Small intestine (tissue), 7 donors: ENCODE measurements around the gene DYNLRB1. TPM values are rescaled to one million over a fixed set of nuclear protein-coding genes. Genes with fewer than 3 reads are reported as not detected.

Source experiments
- DNase-seq, 2 donors: peaks; one replicate each; pipeline versions ENCODE4 v3.0.0 to v3.0.0-alpha.2; 2013
- FAIRE-seq: peaks from 2 replicates; lab custom pipeline; 2012; peaks lifted over from hg19 to GRCh38; lab: Jason Lieb, UNC
- H3K27ac ChIP-seq, 3 donors: one replicate each; pipeline ENCODE4 v1.5.1; 2013; ENCODE audit warnings: low read length in 2 of 3, mild to moderate bottlenecking in 2 of 3, control low read depth in 1 of 3, inconsistent platforms in 1 of 3, low read depth in 1 of 3, moderate library complexity in 1 of 3
- H3K27me3 ChIP-seq, 3 donors: one replicate each; pipeline ENCODE4 v1.6.1; 2013; ENCODE audit warnings: low read length in 3 of 3, inconsistent platforms in 1 of 3; ENCODE audit not compliant: control insufficient read depth in 3 of 3, insufficient read depth in 3 of 3
- H3K36me3 ChIP-seq, 3 donors: one replicate each; pipeline ENCODE4 v1.6.1; 2013; ENCODE audit warnings: low read length in 3 of 3, inconsistent platforms in 1 of 3, low read depth in 1 of 3, mild to moderate bottlenecking in 1 of 3, moderate library complexity in 1 of 3; ENCODE audit not compliant: control insufficient read depth in 3 of 3, insufficient read depth in 2 of 3
- H3K4me1 ChIP-seq, 3 donors: one replicate each; pipeline ENCODE4 v1.6.1; 2013; ENCODE audit warnings: low read length in 2 of 3, inconsistent platforms in 1 of 3, low read depth in 1 of 3, mild to moderate bottlenecking in 1 of 3, moderate library complexity in 1 of 3; ENCODE audit not compliant: control insufficient read depth in 3 of 3, insufficient read depth in 2 of 3
- H3K4me3 ChIP-seq, 3 donors: one replicate each; pipeline ENCODE4 v1.5.1; 2013; ENCODE audit warnings: low read length in 3 of 3, control low read depth in 1 of 3, inconsistent platforms in 1 of 3, low read depth in 1 of 3, mild to moderate bottlenecking in 1 of 3, moderate library complexity in 1 of 3
- H3K9me3 ChIP-seq, 2 donors: one replicate each; pipeline ENCODE4 v1.6.1; 2013; ENCODE audit warnings: low read depth in 1 of 2, low read length in 1 of 2; ENCODE audit not compliant: control insufficient read depth in 2 of 2, insufficient read depth in 1 of 2
- WGBS, 3 donors: extraction: QIAGEN DNeasy Blood & Tissue Kit; methylation state at CpG; one replicate each; pipeline ENCODE4 v1.1.7; 2013; 5-methylcytosine and 5-hydroxymethylcytosine counted together
- polyA plus RNA-seq, 4 donors: library from polyadenylated mRNA; stranded (reverse) in 3 of 4; unstranded in 1 of 4; fragments of 200-250 nt in 3 of 4; fragments of 120-200 nt in 1 of 4; gene quantifications; one replicate each; pipeline versions ENCODE4 v1.2.1 to v1.2.3, GENCODE V29; 2013
- donor health status: healthy with polysubstance abuse.
- donor health status: control.
- donor health status: control.
- donor health status: Bipolar disorder and iron deficiency.
- donor health status: healthy.

DYNLRB1 gene
- polyA plus RNA-seq, 4 donors, result 147 to 306 (median 213) TPM

- Histone ChIP-seq H3K27me3 (no peaks in the 10 kb centered on the region), H3K4me1 (peaks cover 0 to 15% (median 0%) of the 10 kb centered on the region in 3 donors), H3K27ac (no peak overlapping the region), H3K9me3 (no peaks in the 10 kb centered on the region), H3K4me3 (no peak overlapping the region), H3K36me3 (peaks cover 0 to 55% (median 0%) of the 10 kb centered on the region in 3 donors)
- FAIRE-seq, result no peak
- 71 to 78% (median 77%) methylated on average over 4 of the region's 4 CpGs for WGBS, 3 donors
- no peak for DNase-seq
These were observed 66.0 kb downstream of the DYNLRB1 start for GRCh38 chr20:34582221-34582620.

- Histone ChIP-seq H3K4me1 (peaks cover 0 to 15% (median 0%) of the 10 kb centered on the region in 3 donors), H3K27ac (no peak overlapping the region), H3K36me3 (peaks cover 0 to 56% (median 0%) of the 10 kb centered on the region in 3 donors), H3K9me3 (no peaks in the 10 kb centered on the region), H3K4me3 (no peak overlapping the region), H3K27me3 (no peaks in the 10 kb centered on the region)
- DNase-seq (peak in 1 of 2 donors; percentile 60), FAIRE-seq (no peak)
- WGBS, 3 donors, result 77 to 85% (median 78%) methylated on average over 4 of the region's 4 CpGs
These were observed 66.7 kb downstream of the DYNLRB1 start for GRCh38 chr20:34582911-34583310.

GRCh38 chr20:34583544-34583943, 67.3 kb downstream of the DYNLRB1 start:
- WGBS, 3 donors, result 85 to 89% (median 88%) methylated on average over 6 of the region's 6 CpGs
- DNase-seq (no peak), FAIRE-seq (no peak)
- H3K4me1 ChIP-seq, result peaks cover 0 to 15% (median 0%) of the 10 kb centered on the region in 3 donors
- H3K9me3 ChIP-seq, result no peaks in the 10 kb centered on the region
- peaks cover 0 to 55% (median 0%) of the 10 kb centered on the region in 3 donors for H3K36me3 ChIP-seq
- H3K4me3 ChIP-seq, result no peak overlapping the region
- no peak overlapping the region for H3K27ac ChIP-seq
- no peaks in the 10 kb centered on the region for H3K27me3 ChIP-seq

- Histone ChIP-seq H3K4me1 (peaks cover 0 to 12% (median 0%) of the 10 kb centered on the region in 3 donors), H3K36me3 (peaks cover 0 to 51% (median 0%) of the 10 kb centered on the region in 3 donors), H3K27ac (no peak overlapping the region), H3K9me3 (no peaks in the 10 kb centered on the region), H3K4me3 (no peak overlapping the region), H3K27me3 (no peaks in the 10 kb centered on the region)
- FAIRE-seq (no peak), DNase-seq (no peak)
- 93 to 98% (median 97%) methylated on average over 5 of the region's 5 CpGs for WGBS, 3 donors
These were observed 68.8 kb downstream of the DYNLRB1 start for GRCh38 chr20:34585019-34585418.

- Histone ChIP-seq H3K36me3 (peaks cover 0 to 35% (median 0%) of the 10 kb centered on the region in 3 donors), H3K9me3 (no peaks in the 10 kb centered on the region)
These were observed 70.4 kb downstream of the DYNLRB1 start for GRCh38 chr20:34586488-34587163.

More at GRCh38 chr20:34586488-34587163, 70.4 kb downstream of the DYNLRB1 start:
- Histone ChIP-seq H3K27ac (no peak overlapping the region), H3K4me3 (no peak overlapping the region), H3K27me3 (no peaks in the 10 kb centered on the region), H3K4me1 (peaks cover 0 to 10% (median 0%) of the 10 kb centered on the region in 3 donors)
- no peak for FAIRE-seq
- DNase-seq, result no peak
- WGBS, 3 donors, result 92 to 93% (median 93%) methylated on average over 9 of the region's 9 CpGs

Other genes with a start within 250 kb of the DYNLRB1 start
- gene AHCY, start 213.1 kb upstream of the DYNLRB1 start, polyA plus RNA-seq, result 100 to 1,000 TPM in 2 of 4 donors, 10 to 100 TPM in 2; 81.0 to 189 (median 128) TPM
- 10 to 100 TPM; 12.0 to 35.1 (median 16.7) TPM for gene ITCH, start 153.1 kb upstream of the DYNLRB1 start, polyA plus RNA-seq
- gene MAP1LC3A, start 42.3 kb downstream of the DYNLRB1 start, polyA plus RNA-seq, result 10 to 100 TPM; 35.0 to 83.6 (median 53.6) TPM
- gene PIGU, start 160.7 kb downstream of the DYNLRB1 start, polyA plus RNA-seq, result 10 to 100 TPM in 2 of 4 donors, 1 to 10 TPM in 2; 4.9 to 34.3 (median 16.2) TPM
- 10 to 100 TPM in 3 of 4 donors, 1 to 10 TPM in 1; 7.7 to 30.6 (median 19.8) TPM for gene TP53INP2, start 187.9 kb downstream of the DYNLRB1 start, polyA plus RNA-seq